Breast epithelium (tissue), 4 donors: ENCODE results near the gene TRH. TPM values are rescaled to one million over a fixed set of nuclear protein-coding genes. Genes with fewer than 3 reads are reported as not detected.

Experiments used
- DNase-seq, 2 donors: peaks; one replicate each; pipeline ENCODE4 v3.0.0-alpha.2; 2019; ENCODE audit warnings: low spot score in 2 of 2
- H3K27ac ChIP-seq, 2 donors: fragments of 200-600 bp; sonication (generic) in 1 of 2; one replicate each; pipeline ENCODE4 v1.5.1; 2016 to 2019; ENCODE audit warnings: mild to moderate bottlenecking in 1 of 2
- H3K27me3 ChIP-seq, 2 donors: fragments of 200-600 bp; sonication (generic) in 1 of 2; one replicate each; pipeline versions ENCODE4 v1.5.1 to v1.6.0; 2017 to 2019; ENCODE audit warnings: control low read depth in 1 of 2, mild to moderate bottlenecking in 1 of 2
- H3K36me3 ChIP-seq: fragments of 200-600 bp; one replicate; pipeline ENCODE4 v1.5.1; 2019
- H3K4me1 ChIP-seq, 2 donors: fragments of 200-600 bp; sonication (generic); one replicate each; pipeline ENCODE4 v1.5.1; 2016 to 2019; ENCODE audit warnings: control low read depth in 1 of 2
- H3K4me3 ChIP-seq, 3 donors: fragments of 200-600 bp; sonication (generic); 1 replicate in 2 of 3; 2 replicates in 1 of 3; pipeline ENCODE4 v1.5.1; 2016 to 2019; ENCODE audit warnings: mild to moderate bottlenecking in 3 of 3, moderate library complexity in 2 of 3
- H3K9me3 ChIP-seq, 2 donors: fragments of 200-600 bp; sonication (generic) in 1 of 2; one replicate each; pipeline ENCODE4 v1.5.1; 2016 to 2019; ENCODE audit warnings: control low read depth in 1 of 2
- CTCF ChIP-seq, 3 donors: fragments of 450-650 bp; IDR thresholded peaks; one replicate each; pipeline ENCODE4 v1.5.1; 2016 to 2017; ENCODE audit warnings: antibody characterized with exemption in 3 of 3, mild to moderate bottlenecking in 3 of 3, moderate library complexity in 3 of 3
- POLR2A ChIP-seq: fragments of 450-650 bp; IDR thresholded peaks from one replicate; pipeline ENCODE4 v1.6.1; 2016; ENCODE audit warnings: antibody characterized with exemption, mild to moderate bottlenecking, moderate library complexity
- POLR2AphosphoS5 ChIP-seq, 3 donors: sonication (generic); formaldehyde crosslinking; IDR thresholded peaks; one replicate each; pipeline ENCODE4 v1.6.1; 2017; ENCODE audit warnings: antibody characterized with exemption in 3 of 3
- intact Hi-C: fragments of 100-400 bp; cut with DNase I; formaldehyde crosslinking; loops from one replicate; pipeline ENCODE4 v1.15.1; 2023; ENCODE audit warnings: low total_unique reads
- total RNA-seq, 3 donors: library from RNA; depleted of rRNA; stranded (reverse); fragments of >200 nt; gene quantifications; one replicate each; pipeline ENCODE4 v1.1.0, GENCODE V29; 2016

Gene TRH
- total RNA-seq, 3 donors from 2014 or later = not detected

- TF ChIP-seq POLR2A (no peak), CTCF (IDR thresholded peaks at IDR 0.05) (no peak), POLR2AphosphoS5 (IDR thresholded peaks at IDR 0.05) (no peak)
- no peaks in the 10 kb centered on the region for H3K9me3 ChIP-seq
- intact Hi-C loops = no loop called here
- H3K36me3 ChIP-seq = no peaks in the 10 kb centered on the region
- H3K4me3 ChIP-seq = no peak overlapping the region
- no peaks in the 10 kb centered on the region for H3K27me3 ChIP-seq
- no peaks in the 10 kb centered on the region for H3K4me1 ChIP-seq
- DNase-seq = no peak
- H3K27ac ChIP-seq = no peak overlapping the region
Observed at GRCh38 chr3:129952556-129953355, 21.8 kb upstream of the TRH start.

- Histone ChIP-seq H3K27ac (no peak overlapping the region), H3K4me1 (no peaks in the 10 kb centered on the region), H3K9me3 (no peaks in the 10 kb centered on the region), H3K4me3 (no peak overlapping the region), H3K36me3 (no peaks in the 10 kb centered on the region), H3K27me3 (no peaks in the 10 kb centered on the region)
- TF ChIP-seq POLR2AphosphoS5 (IDR thresholded peaks at IDR 0.05) (no peak), POLR2A (no peak), CTCF (IDR thresholded peaks at IDR 0.05) (no peak)
- intact Hi-C loops = no loop called here
- no peak for DNase-seq
Observed at GRCh38 chr3:129953621-129954020, 20.9 kb upstream of the TRH start.

GRCh38 chr3:129954514-129954913 is 20.0 kb upstream of the TRH start:
- Histone ChIP-seq H3K27me3 (no peaks in the 10 kb centered on the region), H3K27ac (no peak overlapping the region), H3K4me3 (no peak overlapping the region), H3K9me3 (no peaks in the 10 kb centered on the region), H3K4me1 (no peaks in the 10 kb centered on the region), H3K36me3 (no peaks in the 10 kb centered on the region)
- intact Hi-C loops = no loop called here
- no peak for DNase-seq
- TF ChIP-seq POLR2AphosphoS5 (IDR thresholded peaks at IDR 0.05) (no peak), CTCF (IDR thresholded peaks at IDR 0.05) (no peak), POLR2A (no peak)

- intact Hi-C loops = no loop called here
- H3K36me3 ChIP-seq = no peaks in the 10 kb centered on the region
- no peak overlapping the region for H3K27ac ChIP-seq
- no peaks in the 10 kb centered on the region for H3K4me1 ChIP-seq
- TF ChIP-seq POLR2A (no peak), CTCF (IDR thresholded peaks at IDR 0.05) (no peak), POLR2AphosphoS5 (IDR thresholded peaks at IDR 0.05) (no peak)
- H3K9me3 ChIP-seq = no peaks in the 10 kb centered on the region
- H3K27me3 ChIP-seq = no peaks in the 10 kb centered on the region
- no peak overlapping the region for H3K4me3 ChIP-seq
- no peak for DNase-seq
Observed at GRCh38 chr3:129956936-129957335, 17.6 kb upstream of the TRH start.

GRCh38 chr3:129958755-129959154 is 15.8 kb upstream of the TRH start:
- Histone ChIP-seq H3K9me3 (no peaks in the 10 kb centered on the region), H3K36me3 (no peaks in the 10 kb centered on the region), H3K4me1 (no peaks in the 10 kb centered on the region), H3K4me3 (no peak overlapping the region), H3K27ac (no peak overlapping the region), H3K27me3 (no peaks in the 10 kb centered on the region)
- intact Hi-C loops = no loop called here
- TF ChIP-seq POLR2A (no peak), POLR2AphosphoS5 (IDR thresholded peaks at IDR 0.05) (no peak), CTCF (IDR thresholded peaks at IDR 0.05) (no peak)
- no peak for DNase-seq
